ENCODE measurements around the gene PRSS53. TPM values are rescaled to one million over a fixed set of nuclear protein-coding genes. Genes with fewer than 3 reads are reported as not detected.
A peak's percentile ranks its signal among the peaks of the same experiment; 100 is the strongest.

Gene PRSS53
- total RNA-seq, 1 experiment from 2014 or later = 7.7 TPM

DNA sequence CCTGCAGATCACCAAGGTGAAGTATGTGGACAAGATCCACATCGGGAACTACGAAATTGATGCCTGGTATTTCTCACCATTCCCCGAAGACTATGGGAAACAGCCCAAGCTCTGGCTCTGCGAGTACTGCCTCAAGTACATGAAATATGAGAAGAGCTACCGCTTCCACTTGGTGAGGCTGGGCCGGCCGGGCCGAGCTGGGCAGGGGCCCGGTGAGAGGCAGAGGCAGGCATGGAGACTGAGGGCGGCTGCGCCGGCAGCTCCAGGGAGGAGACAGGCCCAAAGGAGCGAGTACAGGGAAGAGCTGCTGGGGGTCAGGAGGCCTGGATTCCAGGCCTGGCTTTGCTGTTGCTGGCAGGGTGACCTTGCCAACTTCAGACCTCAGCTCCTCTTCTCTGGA lies 38.4 kb upstream of the PRSS53 start:
- intact Hi-C loops (cut with micrococcal nuclease; ENCODE audit: unreplicated experiment) = no loop called here
- H3K4me1 ChIP-seq (replicated peaks; ENCODE audit: insufficient read depth) = peaks cover 51% of the 10 kb centered on the region
- H3K9me3 ChIP-seq (ENCODE audit: insufficient read depth, low read depth) = no peaks in the 10 kb centered on the region
- H3K4me3 ChIP-seq = no peak overlapping the region
- H3K27ac ChIP-seq = peak overlapping the region; percentile 91
- H3K36me3 ChIP-seq (ENCODE audit: low read depth) = peaks cover 3% of the 10 kb centered on the region; the same call in 1 of the 2 replicates
- no peak overlapping the region for H2AFZ ChIP-seq
- POLR2A ChIA-PET (ENCODE audit: unreplicated experiment) = no interaction called here
- no peaks in the 10 kb centered on the region for H3K79me2 ChIP-seq (ENCODE audit: low read depth)
- DNase-seq = no peak
- H3F3A ChIP-seq (ENCODE audit: insufficient read depth, low read depth) = peaks cover 54% of the 10 kb centered on the region
- CTCF ChIA-PET = no interaction called here
- H3K4me2 ChIP-seq = peak overlapping the region; percentile 61; the same call in 1 of the 2 replicates
- no peaks in the 10 kb centered on the region for H4K20me1 ChIP-seq (ENCODE audit: insufficient read depth)
- TF ChIP-seq, protein P1, sequence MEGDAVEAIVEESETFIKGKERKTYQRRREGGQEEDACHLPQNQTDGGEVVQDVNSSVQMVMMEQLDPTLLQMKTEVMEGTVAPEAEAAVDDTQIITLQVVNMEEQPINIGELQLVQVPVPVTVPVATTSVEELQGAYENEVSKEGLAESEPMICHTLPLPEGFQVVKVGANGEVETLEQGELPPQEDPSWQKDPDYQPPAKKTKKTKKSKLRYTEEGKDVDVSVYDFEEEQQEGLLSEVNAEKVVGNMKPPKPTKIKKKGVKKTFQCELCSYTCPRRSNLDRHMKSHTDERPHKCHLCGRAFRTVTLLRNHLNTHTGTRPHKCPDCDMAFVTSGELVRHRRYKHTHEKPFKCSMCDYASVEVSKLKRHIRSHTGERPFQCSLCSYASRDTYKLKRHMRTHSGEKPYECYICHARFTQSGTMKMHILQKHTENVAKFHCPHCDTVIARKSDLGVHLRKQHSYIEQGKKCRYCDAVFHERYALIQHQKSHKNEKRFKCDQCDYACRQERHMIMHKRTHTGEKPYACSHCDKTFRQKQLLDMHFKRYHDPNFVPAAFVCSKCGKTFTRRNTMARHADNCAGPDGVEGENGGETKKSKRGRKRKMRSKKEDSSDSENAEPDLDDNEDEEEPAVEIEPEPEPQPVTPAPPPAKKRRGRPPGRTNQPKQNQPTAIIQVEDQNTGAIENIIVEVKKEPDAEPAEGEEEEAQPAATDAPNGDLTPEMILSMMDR (conservative IDR thresholded peaks at IDR 0.05) = no peak
- TF ChIP-seq EZH2 (IDR thresholded peaks at IDR 0.05; ENCODE audit: low read depth) = no peak
- no TSS peak for BruUV-seq (replicated peaks)
- H3K27me3 ChIP-seq (ENCODE audit: insufficient read depth, low read depth) = no peaks in the 10 kb centered on the region
- no peaks in the 10 kb centered on the region for H3K9me2 ChIP-seq (ENCODE audit: insufficient read depth)

- TF ChIP-seq, protein P1 (conservative IDR thresholded peaks at IDR 0.05) = no peak
- TF ChIP-seq EZH2 (IDR thresholded peaks at IDR 0.05; ENCODE audit: low read depth) = no peak
- Histone ChIP-seq H3K9me2 (ENCODE audit: insufficient read depth) (no peaks in the 10 kb centered on the region), H4K20me1 (ENCODE audit: insufficient read depth) (no peaks in the 10 kb centered on the region), H3K27ac (no peak overlapping the region), H3K4me3 (no peak overlapping the region), H3K27me3 (ENCODE audit: insufficient read depth, low read depth) (no peaks in the 10 kb centered on the region), H3K4me2 (no peak overlapping the region), H2AFZ (no peak overlapping the region), H3K9me3 (ENCODE audit: insufficient read depth, low read depth) (no peaks in the 10 kb centered on the region), H3F3A (ENCODE audit: insufficient read depth, low read depth) (peaks cover 48% of the 10 kb centered on the region), H3K36me3 (ENCODE audit: low read depth) (peaks cover 12% of the 10 kb centered on the region), H3K4me1 (replicated peaks; ENCODE audit: insufficient read depth) (peaks cover 40% of the 10 kb centered on the region), H3K79me2 (ENCODE audit: low read depth) (no peaks in the 10 kb centered on the region)
- intact Hi-C loops (cut with micrococcal nuclease; ENCODE audit: unreplicated experiment) = no loop called here
- DNase-seq = no peak
- BruUV-seq (replicated peaks) = no TSS peak
- CTCF ChIA-PET = no interaction called here
- POLR2A ChIA-PET (ENCODE audit: unreplicated experiment) = interaction anchor here (0.6 kb wide), 1 partner anchor 9 kb away, joined by 3 read pairs; no protein-coding TSS in a partner anchor
Measured at GRCh38 chr16:31125844-31126243, 37.1 kb upstream of the PRSS53 start.

GRCh38 chr16:31120129-31120528 lies 31.4 kb upstream of the PRSS53 start:
- peaks cover 31% of the 10 kb centered on the region for H3K36me3 ChIP-seq (ENCODE audit: low read depth)
- TF ChIP-seq, protein P1 (conservative IDR thresholded peaks at IDR 0.05) = no peak
- no peak for TF ChIP-seq EZH2 (IDR thresholded peaks at IDR 0.05; ENCODE audit: low read depth)
- no peak overlapping the region for H2AFZ ChIP-seq
- H3K27ac ChIP-seq = no peak overlapping the region
- no peak overlapping the region for H3K4me3 ChIP-seq
- intact Hi-C loops (cut with micrococcal nuclease; ENCODE audit: unreplicated experiment) = no loop called here
- no peaks in the 10 kb centered on the region; the same call in 1 of the 2 replicates for H4K20me1 ChIP-seq (ENCODE audit: insufficient read depth)
- BruUV-seq (replicated peaks) = no TSS peak
- H3F3A ChIP-seq (ENCODE audit: insufficient read depth, low read depth) = peaks cover 24% of the 10 kb centered on the region
- H3K9me3 ChIP-seq (ENCODE audit: insufficient read depth, low read depth) = no peaks in the 10 kb centered on the region
- DNase-seq = no peak
- peaks cover 40% of the 10 kb centered on the region for H3K79me2 ChIP-seq (ENCODE audit: low read depth)
- H3K4me2 ChIP-seq = no peak overlapping the region
- no peaks in the 10 kb centered on the region for H3K9me2 ChIP-seq (ENCODE audit: insufficient read depth)
- peaks cover 16% of the 10 kb centered on the region for H3K4me1 ChIP-seq (replicated peaks; ENCODE audit: insufficient read depth)
- H3K27me3 ChIP-seq (ENCODE audit: insufficient read depth, low read depth) = no peaks in the 10 kb centered on the region
- ChIA-PET POLR2A (ENCODE audit: unreplicated experiment) (interaction anchor here (0.6 kb wide), 1 partner anchor 562 kb away, joined by 4 read pairs; the partner anchor contains the start of gene ZNF764), CTCF (no interaction called here)
